Gastroesophageal sphincter (tissue), 3 donors: ENCODE data around the gene ADAM33.
A peak's percentile ranks its signal among the peaks of the same experiment; 100 is the strongest.

Experiments
- CTCF ChIP-seq, 4 experiments: fragments of 200-600 bp in 2 of 4; fragments of 450-650 bp in 2 of 4; sonication (generic) in 1 of 4; IDR thresholded peaks; one replicate each; pipeline ENCODE4 v1.5.1; 2017 to 2019; ENCODE audit warnings: antibody characterized with exemption in 4 of 4, mild to moderate bottlenecking in 2 of 4, moderate library complexity in 2 of 4
- EP300 ChIP-seq: sonication (generic); formaldehyde crosslinking; IDR thresholded peaks from one replicate; pipeline ENCODE4 v1.6.1; 2017; ENCODE audit warnings: antibody characterized with exemption, mild to moderate bottlenecking
- POLR2A ChIP-seq, 2 donors: fragments of 450-650 bp; IDR thresholded peaks; one replicate each; pipeline ENCODE4 v1.6.1; 2017; ENCODE audit warnings: antibody characterized with exemption in 2 of 2, mild to moderate bottlenecking in 2 of 2, moderate library complexity in 1 of 2

- TF ChIP-seq CTCF (IDR thresholded peaks at IDR 0.05) (no peak), POLR2A (IDR thresholded peaks at IDR 0.05) (peak in 1 of 2 donors; percentile 17), EP300 (no peak)
Measured at GRCh38 chr20:3679749-3680700, 1.8 kb downstream of the ADAM33 start.
